GM12865 (cell line): ENCODE results near the gene C3AR1.
"Not testable (repeated sequence)": the region's sequence is repeated elsewhere in the genome, so short reads cannot be mapped to it uniquely, and the experiment has no call there.

ENCODE experiments used
- DNase-seq: peaks from one replicate; pipeline ENCODE4 v3.0.0; 2010; ENCODE audit warnings: low read depth
- H3K4me3 ChIP-seq: 2 replicates; pipeline ENCODE4 v1.5.1; 2011; ENCODE audit warnings: mild to moderate bottlenecking, low read depth, low read length, control low read depth
- TF ChIP-seq, protein P1 (sequence below): IDR thresholded peaks from 2 replicates; pipeline ENCODE4 v1.5.1; 2011; ENCODE audit warnings: low read length, control low read depth, low read depth, inconsistent platforms; ENCODE audit not compliant: insufficient read depth; ENCODE audit errors: missing control alignments

C3AR1 gene

DNA sequence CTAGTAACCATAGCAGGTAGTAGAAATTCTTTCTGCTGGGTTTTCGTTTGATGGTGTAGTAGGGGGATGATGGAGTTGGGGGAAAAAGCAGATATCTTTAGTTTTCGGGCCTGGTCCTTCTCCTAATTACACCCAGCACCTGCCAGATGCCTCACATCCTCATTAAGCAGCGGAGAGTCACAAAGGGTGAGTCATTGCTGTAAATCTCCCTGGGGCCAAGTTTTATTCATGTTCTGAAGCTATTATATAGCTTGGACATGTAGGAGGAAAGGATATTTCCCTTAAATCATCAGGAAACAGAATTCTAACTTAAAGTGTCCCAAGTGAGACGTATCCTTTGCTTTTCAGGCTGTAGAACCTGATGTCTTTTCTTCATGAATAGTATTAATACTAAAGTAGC, 11.0 kb upstream of the C3AR1 start:
- TF ChIP-seq, protein P1, sequence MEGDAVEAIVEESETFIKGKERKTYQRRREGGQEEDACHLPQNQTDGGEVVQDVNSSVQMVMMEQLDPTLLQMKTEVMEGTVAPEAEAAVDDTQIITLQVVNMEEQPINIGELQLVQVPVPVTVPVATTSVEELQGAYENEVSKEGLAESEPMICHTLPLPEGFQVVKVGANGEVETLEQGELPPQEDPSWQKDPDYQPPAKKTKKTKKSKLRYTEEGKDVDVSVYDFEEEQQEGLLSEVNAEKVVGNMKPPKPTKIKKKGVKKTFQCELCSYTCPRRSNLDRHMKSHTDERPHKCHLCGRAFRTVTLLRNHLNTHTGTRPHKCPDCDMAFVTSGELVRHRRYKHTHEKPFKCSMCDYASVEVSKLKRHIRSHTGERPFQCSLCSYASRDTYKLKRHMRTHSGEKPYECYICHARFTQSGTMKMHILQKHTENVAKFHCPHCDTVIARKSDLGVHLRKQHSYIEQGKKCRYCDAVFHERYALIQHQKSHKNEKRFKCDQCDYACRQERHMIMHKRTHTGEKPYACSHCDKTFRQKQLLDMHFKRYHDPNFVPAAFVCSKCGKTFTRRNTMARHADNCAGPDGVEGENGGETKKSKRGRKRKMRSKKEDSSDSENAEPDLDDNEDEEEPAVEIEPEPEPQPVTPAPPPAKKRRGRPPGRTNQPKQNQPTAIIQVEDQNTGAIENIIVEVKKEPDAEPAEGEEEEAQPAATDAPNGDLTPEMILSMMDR, result no peak
- DNase-seq, result no peak
- H3K4me3 ChIP-seq, result no peak overlapping the region

DNA sequence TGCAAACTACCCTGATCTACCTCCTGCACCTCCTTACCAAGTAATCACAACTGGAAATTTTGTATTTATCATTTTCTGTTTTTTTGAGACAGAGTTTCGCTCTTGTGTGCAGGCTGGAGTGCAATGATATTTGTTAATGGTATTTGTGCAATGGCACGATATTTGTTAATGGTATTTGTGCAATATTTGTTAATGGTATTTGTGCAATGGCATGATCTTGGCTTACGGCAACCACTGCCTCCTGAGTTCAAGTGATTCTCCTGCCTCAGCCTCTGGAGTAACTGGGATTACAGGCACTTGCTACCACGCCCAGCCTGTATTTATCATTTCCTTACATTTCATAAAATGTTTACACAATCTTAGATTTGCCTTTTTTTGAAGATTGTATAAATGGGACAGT, 10.2 kb upstream of the C3AR1 start:
- no peak for DNase-seq
- TF ChIP-seq, protein P1, result no peak
- H3K4me3 ChIP-seq, result no peak overlapping the region

DNA sequence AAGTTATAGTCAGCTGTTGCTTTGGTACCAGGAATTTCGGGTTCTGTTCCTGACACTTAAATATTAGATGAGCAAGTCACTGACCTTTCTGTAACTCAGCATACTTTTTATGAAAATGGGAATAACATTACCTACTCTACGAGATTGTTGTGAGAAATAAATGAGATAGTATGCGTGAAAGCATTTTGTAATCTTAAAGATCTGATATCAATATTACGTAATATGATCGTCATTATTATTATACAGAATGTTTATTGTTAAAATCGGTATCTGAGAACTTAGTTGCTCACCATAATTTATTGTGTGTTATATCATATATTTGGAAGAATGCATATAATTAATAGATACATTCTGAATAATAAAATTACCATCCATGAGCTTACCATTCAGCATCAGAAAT, 9.8 kb upstream of the C3AR1 start:
- no peak overlapping the region for H3K4me3 ChIP-seq
- DNase-seq, result no peak
- TF ChIP-seq, protein P1, result no peak

DNA sequence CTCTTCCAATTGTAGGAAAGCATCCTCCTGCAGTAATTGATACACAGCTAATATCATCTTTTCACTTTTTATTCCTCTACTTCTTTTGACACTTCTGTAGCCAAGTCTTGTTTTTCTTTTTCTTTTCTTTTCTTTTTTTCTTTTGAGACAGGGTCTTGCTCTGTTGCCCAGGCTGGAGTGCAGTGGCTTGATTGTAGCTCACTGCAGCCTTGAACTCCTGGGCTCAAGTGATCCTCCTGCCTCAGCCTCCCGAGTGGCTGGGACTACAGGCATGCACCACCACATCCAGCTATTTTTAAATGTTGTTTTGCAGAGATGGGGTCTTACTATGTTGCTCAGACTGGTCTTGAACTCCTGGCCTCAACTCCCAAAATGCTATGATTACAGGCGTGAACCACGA, 5.7 kb upstream of the C3AR1 start:
- DNase-seq, H3K4me3 ChIP-seq: not testable (repeated sequence)

DNA sequence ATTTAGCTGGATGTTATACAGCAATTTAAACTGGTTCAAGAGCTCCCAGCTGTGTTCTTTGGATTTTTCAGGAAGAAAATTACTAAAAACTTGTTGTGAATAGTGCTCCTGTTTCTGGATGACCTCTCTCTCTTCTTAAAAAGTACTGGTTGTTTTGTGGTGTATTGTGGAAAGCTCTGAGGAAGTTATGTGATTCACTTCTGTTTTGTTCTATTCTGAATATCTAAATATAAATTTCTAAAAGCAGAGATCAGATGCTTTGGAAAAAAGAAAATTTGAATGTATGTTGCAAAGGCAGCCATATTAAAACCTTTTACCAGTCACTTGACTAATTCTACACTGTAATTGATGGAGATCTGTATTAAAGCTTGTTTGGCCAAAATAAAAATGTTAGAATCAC, 3.4 kb upstream of the C3AR1 start:
- no peak overlapping the region for H3K4me3 ChIP-seq
- no peak for DNase-seq

DNA sequence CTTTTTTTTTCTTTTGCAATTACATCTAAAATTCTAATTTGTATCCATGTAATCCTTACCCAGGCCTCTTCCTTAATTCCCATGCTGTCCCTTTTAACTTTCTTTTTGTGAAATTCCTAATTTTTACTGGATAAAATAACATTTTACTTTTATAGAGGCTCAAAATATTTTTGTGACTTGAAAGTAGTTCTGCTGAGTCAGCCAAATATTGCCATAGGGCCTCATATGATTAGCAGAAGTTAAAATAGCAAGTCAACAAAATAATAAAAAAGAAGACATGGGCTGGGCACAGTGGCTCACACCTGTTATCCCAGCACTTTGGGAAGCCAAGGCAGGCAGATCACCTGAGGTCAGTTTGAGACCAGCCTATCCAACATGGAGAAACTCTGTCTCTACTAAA, 2.0 kb downstream of the C3AR1 start:
- TF ChIP-seq, protein P1, result no peak
- H3K4me3 ChIP-seq, result no peak overlapping the region

More for the DNA sequence above, 3.4 kb upstream of the C3AR1 start:
- TF ChIP-seq, protein P1, result no peak

DNA sequence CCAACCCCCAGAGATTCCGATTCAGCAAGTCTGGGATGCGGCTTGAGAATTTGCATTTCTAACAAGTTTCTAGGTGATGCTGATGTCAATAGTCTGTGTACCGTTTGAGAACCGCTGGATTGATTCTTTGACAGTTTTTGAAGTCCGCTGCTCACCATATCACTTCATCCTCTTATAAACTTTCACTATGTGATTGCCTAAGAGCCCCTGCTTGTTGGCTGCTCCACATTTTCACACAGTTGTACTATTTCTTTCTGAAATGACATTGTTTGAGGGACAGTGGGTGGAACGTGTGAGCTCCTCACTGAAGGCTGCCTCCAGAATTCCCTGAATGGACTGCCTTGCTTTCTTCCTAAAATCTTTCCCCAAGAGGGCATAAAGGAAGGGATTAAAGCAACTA, 7.7 kb downstream of the C3AR1 start:
- TF ChIP-seq, protein P1, result no peak
- no peak for DNase-seq
- no peak overlapping the region for H3K4me3 ChIP-seq

More for the DNA sequence above, 2.0 kb downstream of the C3AR1 start:
- no peak for DNase-seq
